GM12891 (cell line): ENCODE results near the gene FANCI.

Experiments used
- PAX5 ChIP-seq: IDR thresholded peaks from 2 replicates; pipeline ENCODE4 v1.6.1; 2011; ENCODE audit warnings: low read length, moderate library complexity, mild to moderate bottlenecking; ENCODE audit not compliant: insufficient read depth, severe bottlenecking
- POLR2A ChIP-seq: IDR thresholded peaks from 2 replicates; pipeline ENCODE4 v1.6.1; 2011; ENCODE audit warnings: low read depth, low read length, control low read depth
- POLR2AphosphoS5 ChIP-seq: IDR thresholded peaks from 2 replicates; pipeline ENCODE4 v1.6.1; 2011; ENCODE audit warnings: low read depth, low read length, control low read depth
- POU2F2 ChIP-seq: IDR thresholded peaks from 2 replicates; pipeline ENCODE4 v1.6.1; 2011; ENCODE audit warnings: low read depth, mild to moderate bottlenecking, control low read depth, low read length, moderate library complexity
- SPI1 ChIP-seq: IDR thresholded peaks from 2 replicates; pipeline ENCODE4 v1.6.1; 2011; ENCODE audit warnings: low read depth, low read length, control low read depth
- TAF1 ChIP-seq: IDR thresholded peaks from 2 replicates; pipeline ENCODE4 v1.6.1; 2011; ENCODE audit warnings: low read depth, low read length, control low read depth

DNA sequence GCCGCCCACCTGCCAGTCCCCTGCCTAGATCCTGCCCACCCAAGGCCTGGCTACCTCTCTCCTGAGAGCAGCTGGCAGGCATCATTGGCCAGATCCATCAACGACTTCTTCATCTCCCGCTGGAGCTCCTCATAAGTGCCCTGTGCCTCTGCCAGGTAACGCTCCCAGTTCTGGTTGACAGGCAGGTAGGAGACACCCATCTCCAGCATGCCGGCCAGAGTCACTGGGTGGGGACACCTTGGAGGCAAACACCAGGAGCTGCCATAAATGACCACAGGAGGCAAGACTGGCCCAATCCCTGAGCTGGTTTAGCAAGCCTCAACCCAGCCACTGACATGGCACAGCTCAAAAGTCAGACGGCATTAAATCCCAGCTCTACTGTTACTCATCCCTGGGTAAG, 83.3 kb downstream of the FANCI start:
- TF ChIP-seq TAF1, result no peak
- no peak for TF ChIP-seq POLR2A
- TF ChIP-seq POLR2AphosphoS5, result no peak
- TF ChIP-seq POU2F2, result no peak
- TF ChIP-seq SPI1, result no peak
- TF ChIP-seq PAX5, result no peak
